HG02798 (cell line): ENCODE results near the gene RS1.

Source experiments
- ATAC-seq: cut with Tn5 transposase; IDR thresholded peaks from one replicate; pipeline ENCODE4 v1.9.1; 2021; ENCODE audit warnings: mild to moderate bottlenecking; ENCODE audit not compliant: unreplicated experiment, poor library complexity

RS1 gene

GRCh38 chrX:18613930-18614639, 57.8 kb downstream of the RS1 start:
- ATAC-seq = no peak

- no peak for ATAC-seq
Measured at GRCh38 chrX:18607966-18608365, 63.9 kb downstream of the RS1 start.

GRCh38 chrX:18598413-18598812, 73.5 kb downstream of the RS1 start:
- ATAC-seq = no peak

GRCh38 chrX:18596096-18596495, 75.8 kb downstream of the RS1 start:
- no peak for ATAC-seq

- no peak for ATAC-seq
Measured at GRCh38 chrX:18594079-18594478, 77.8 kb downstream of the RS1 start.

GRCh38 chrX:18591834-18592233, 80.1 kb downstream of the RS1 start:
- ATAC-seq = no peak
